ENCODE data around the gene RBM39. TPM values are rescaled to one million over a fixed set of nuclear protein-coding genes. Genes with fewer than 3 reads are reported as not detected.

RBM39 gene
- total and polyA plus RNA-seq, 2 of the 13 experiments (the other 11 are each of a cell fraction or from before 2014, with no cell fraction given) = 788 to 920 TPM

GRCh38 chr20:35771689-35772562 lies 29.9 kb upstream of the RBM39 start, which contains the start of gene PHF20 (continued):
- TF ChIP-seq ZNF639 (CRISPR knock-in tag; conservative IDR thresholded peaks at IDR 0.05) (peak; percentile 57; the same call in 1 of the 2 replicates), FOXO1 (CRISPR knock-in tag; IDR thresholded peaks at IDR 0.05) (peak; percentile 65), RFXANK (CRISPR knock-in tag; IDR thresholded peaks at IDR 0.05) (peak; percentile 90), GATAD2A (CRISPR knock-in tag; IDR thresholded peaks at IDR 0.05) (peak; percentile 66; the same call in 1 of the 2 replicates), NFYB (CRISPR knock-in tag; IDR thresholded peaks at IDR 0.05) (peak; percentile 94), ZNF44 (CRISPR knock-in tag; IDR thresholded peaks at IDR 0.05) (peak; percentile 88; the same call in 1 of the 2 replicates), HDAC1 (CRISPR knock-in tag; IDR thresholded peaks at IDR 0.05) (peak; percentile 84), HBP1 (CRISPR knock-in tag; IDR thresholded peaks at IDR 0.05; ENCODE audit: low read depth) (0 out of 2 replicates have a peak, but pooled peaks have one; percentile 17), ZNF782 (CRISPR knock-in tag; IDR thresholded peaks at IDR 0.05; ENCODE audit: borderline replicate concordance) (no peak), ZNF878 (CRISPR knock-in tag; IDR thresholded peaks at IDR 0.05) (0 out of 2 replicates have a peak, but pooled peaks have one; percentile 78), GABPB1 (CRISPR knock-in tag; IDR thresholded peaks at IDR 0.05) (peak; percentile 78), IRF2 (CRISPR knock-in tag; IDR thresholded peaks at IDR 0.05) (peak; percentile 68; the same call in 1 of the 2 replicates), DR1 (CRISPR knock-in tag; IDR thresholded peaks at IDR 0.05) (peak; percentile 58; the same call in 1 of the 2 replicates), IKZF5 (CRISPR knock-in tag; IDR thresholded peaks at IDR 0.05) (peak; percentile 89), ZNF318 (CRISPR knock-in tag; IDR thresholded peaks at IDR 0.05) (peak; percentile 92; the same call in 1 of the 2 replicates), ZNF205 (CRISPR knock-in tag; IDR thresholded peaks at IDR 0.05) (peak; percentile 59; the same call in 1 of the 2 replicates), POLR2A (IDR thresholded peaks at IDR 0.05; ENCODE audit: insufficient read depth in 1 of 2, low read depth in 2 of 2, low read length in 2 of 2) (peak; percentile 86 to 89)
